ENCODE results near the gene GALNT2.

- TF ChIP-seq CTCF (IDR thresholded peaks at IDR 0.05) (no peak), POLR2A (IDR thresholded peaks at IDR 0.05) (no peak)
These were observed 247.1 kb downstream of the GALNT2 start for GRCh38 chr1:230314142-230314470.
